Tibial artery (tissue), 4 donors: ENCODE data around the gene ULK4.
A peak's percentile ranks its signal among the peaks of the same experiment; 100 is the strongest.

Source experiments
- DNase-seq, 2 donors: peaks; one replicate each; pipeline ENCODE4 v3.0.0-alpha.2; 2019
- H3K27ac ChIP-seq, 2 donors: fragments of 200-600 bp; sonication (generic) in 1 of 2; 1 replicate in 1 of 2; 2 replicates in 1 of 2; pipeline ENCODE4 v1.5.1; 2018 to 2019; ENCODE audit warnings: mild to moderate bottlenecking in 1 of 2
- H3K27me3 ChIP-seq, 2 donors: fragments of 200-600 bp; sonication (generic) in 1 of 2; one replicate each; pipeline versions ENCODE4 v1.5.1 to v1.6.0; 2016 to 2019
- H3K36me3 ChIP-seq, 3 donors: fragments of 200-600 bp; sonication (generic) in 2 of 3; one replicate each; pipeline ENCODE4 v1.5.1; 2016 to 2019; ENCODE audit warnings: mild to moderate bottlenecking in 2 of 3
- H3K4me1 ChIP-seq, 4 donors: fragments of 200-600 bp; sonication (generic) in 2 of 4; 1 replicate in 3 of 4; 2 replicates in 1 of 4; pipeline ENCODE4 v1.5.1; 2016 to 2019
- H3K4me3 ChIP-seq, 2 donors: fragments of 200-600 bp; sonication (generic) in 1 of 2; 1 replicate in 1 of 2; 2 replicates in 1 of 2; pipeline ENCODE4 v1.5.1; 2018 to 2019; ENCODE audit warnings: mild to moderate bottlenecking in 2 of 2
- H3K9me3 ChIP-seq, 3 donors: fragments of 200-600 bp; sonication (generic) in 1 of 3; one replicate each; pipeline ENCODE4 v1.5.1; 2016 to 2019
- intact Hi-C: fragments of 100-400 bp; cut with DNase I; formaldehyde crosslinking; loops from one replicate; pipeline ENCODE4 v1.15.0; 2023; ENCODE audit warnings: low total_unique reads
- TF ChIP-seq, protein P1 (sequence below), 2 experiments: fragments of 200-600 bp in 1 of 2; fragments of 450-650 bp in 1 of 2; IDR thresholded peaks; one replicate each; pipeline ENCODE4 v1.5.1; 2017 to 2019; ENCODE audit warnings: antibody characterized with exemption in 2 of 2, mild to moderate bottlenecking in 1 of 2, moderate library complexity in 1 of 2

The ULK4 gene

DNA sequence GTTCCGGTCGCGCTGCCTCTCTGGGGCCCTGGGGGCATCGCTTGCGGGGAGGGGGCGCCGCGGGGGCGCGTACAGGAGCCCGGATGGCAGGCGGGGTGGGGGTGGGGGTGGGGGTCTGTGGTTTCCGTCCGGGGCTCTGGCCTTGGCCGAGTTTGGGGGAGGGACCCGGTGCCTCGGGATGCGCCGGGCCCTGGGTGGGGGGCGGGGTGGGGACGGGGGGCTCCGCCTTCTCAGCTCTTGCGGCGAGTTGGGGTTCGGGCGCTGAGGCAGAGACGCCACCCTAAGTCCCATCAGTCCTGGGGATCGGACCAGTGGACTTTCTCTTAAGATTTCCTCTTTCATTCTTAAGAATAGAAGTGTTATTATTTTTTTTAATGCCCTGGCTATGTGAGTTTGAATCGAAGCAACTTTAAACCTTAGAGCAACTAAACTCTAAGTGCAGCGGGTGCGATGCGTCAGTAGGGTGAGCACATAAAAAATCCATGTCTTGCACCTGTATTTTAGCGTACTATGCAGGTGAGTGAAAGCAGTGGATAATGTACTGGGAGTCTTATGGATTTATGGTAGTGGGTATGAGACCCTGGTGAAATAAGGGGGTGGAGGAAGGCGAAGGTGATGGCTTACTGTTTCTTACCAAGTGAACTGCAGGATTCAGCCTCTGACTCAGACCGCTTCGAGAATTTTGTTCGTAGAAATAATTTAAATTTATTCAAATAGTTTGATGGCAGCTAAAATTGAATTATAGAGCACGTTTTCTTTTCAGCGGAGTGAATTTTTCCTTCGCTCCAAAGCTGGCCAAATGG lies 761.8 kb downstream of the ULK4 start:
- no peaks in the 10 kb centered on the region for H3K9me3 ChIP-seq
- DNase-seq, result peak; percentile 22 to 72
- TF ChIP-seq, protein P1, sequence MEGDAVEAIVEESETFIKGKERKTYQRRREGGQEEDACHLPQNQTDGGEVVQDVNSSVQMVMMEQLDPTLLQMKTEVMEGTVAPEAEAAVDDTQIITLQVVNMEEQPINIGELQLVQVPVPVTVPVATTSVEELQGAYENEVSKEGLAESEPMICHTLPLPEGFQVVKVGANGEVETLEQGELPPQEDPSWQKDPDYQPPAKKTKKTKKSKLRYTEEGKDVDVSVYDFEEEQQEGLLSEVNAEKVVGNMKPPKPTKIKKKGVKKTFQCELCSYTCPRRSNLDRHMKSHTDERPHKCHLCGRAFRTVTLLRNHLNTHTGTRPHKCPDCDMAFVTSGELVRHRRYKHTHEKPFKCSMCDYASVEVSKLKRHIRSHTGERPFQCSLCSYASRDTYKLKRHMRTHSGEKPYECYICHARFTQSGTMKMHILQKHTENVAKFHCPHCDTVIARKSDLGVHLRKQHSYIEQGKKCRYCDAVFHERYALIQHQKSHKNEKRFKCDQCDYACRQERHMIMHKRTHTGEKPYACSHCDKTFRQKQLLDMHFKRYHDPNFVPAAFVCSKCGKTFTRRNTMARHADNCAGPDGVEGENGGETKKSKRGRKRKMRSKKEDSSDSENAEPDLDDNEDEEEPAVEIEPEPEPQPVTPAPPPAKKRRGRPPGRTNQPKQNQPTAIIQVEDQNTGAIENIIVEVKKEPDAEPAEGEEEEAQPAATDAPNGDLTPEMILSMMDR (IDR thresholded peaks at IDR 0.05), result no peak
- H3K4me3 ChIP-seq, result peak overlapping the region; percentile 80 to 92
- peaks cover 0 to 40% (median 21%) of the 10 kb centered on the region in 4 donors for H3K4me1 ChIP-seq
- intact Hi-C loops, result loop anchor here (5.0 to 10.0 kb wide), 2 partner anchors 198 to 615 kb away; no protein-coding TSS in a partner anchor
- peak overlapping the region; percentile 96 to 99 for H3K27ac ChIP-seq
- no peaks in the 10 kb centered on the region for H3K36me3 ChIP-seq
- no peaks in the 10 kb centered on the region for H3K27me3 ChIP-seq

DNA sequence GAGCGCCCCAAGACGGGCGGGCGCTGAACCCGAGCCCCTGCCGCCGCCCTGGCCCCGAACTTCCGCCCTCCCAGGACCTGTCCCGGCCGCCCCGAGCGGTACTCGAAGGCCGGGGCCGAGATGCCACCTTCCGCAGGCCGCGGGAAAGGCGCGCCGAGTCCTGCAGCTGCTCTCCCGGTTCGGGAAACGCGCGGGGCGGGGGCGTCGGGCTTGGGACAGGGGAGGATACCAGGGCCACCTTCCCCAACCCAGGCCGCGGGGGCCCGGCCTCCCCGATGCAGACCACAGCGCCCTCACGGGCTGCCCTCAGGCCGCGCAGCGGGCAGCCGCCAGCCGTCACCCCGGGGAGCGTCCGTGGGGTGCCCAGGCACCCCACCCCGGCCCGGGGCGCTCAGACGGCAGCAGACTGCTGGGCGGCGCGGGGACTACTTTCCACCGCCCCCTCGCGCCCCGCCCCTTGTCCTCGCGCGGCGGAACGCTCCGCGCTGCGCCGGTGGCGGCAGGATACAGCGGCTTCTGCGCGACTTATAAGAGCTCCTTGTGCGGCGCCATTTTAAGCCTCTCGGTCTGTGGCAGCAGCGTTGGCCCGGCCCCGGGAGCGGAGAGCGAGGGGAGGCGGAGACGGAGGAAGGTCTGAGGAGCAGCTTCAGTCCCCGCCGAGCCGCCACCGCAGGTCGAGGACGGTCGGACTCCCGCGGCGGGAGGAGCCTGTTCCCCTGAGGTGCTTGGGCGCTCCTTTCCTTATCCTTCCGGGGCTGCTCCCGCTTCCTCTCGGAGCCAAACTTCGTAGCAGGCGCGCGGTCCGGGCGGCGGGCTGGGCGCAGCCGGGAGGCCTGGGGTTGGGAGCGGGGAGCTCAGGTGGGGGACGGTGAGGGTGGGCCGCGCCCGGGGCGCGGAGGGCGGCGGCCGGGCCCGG lies 762.7 kb downstream of the ULK4 start, which contains the start of gene CTNNB1:
Gene CTNNB1, plus strand, starts transcription at position 556 of the 916 bp plus-strand sequence. CDS start 24,564 bp downstream, outside the sequence.
- H3K27ac ChIP-seq, result peak within 1 kb of the TSS; percentile 96 to 99
- no peaks in the 10 kb centered on the region for H3K9me3 ChIP-seq
- H3K4me3 ChIP-seq, result peak within 1 kb of the TSS; percentile 80 to 92
- DNase-seq, result peak; percentile 90 to 96
- peaks cover 0 to 31% (median 14%) of the 10 kb centered on the region in 4 donors for H3K4me1 ChIP-seq
- intact Hi-C loops, result loop anchor here (5.0 kb wide), 1 partner anchor 197 kb away; no protein-coding TSS in a partner anchor
- TF ChIP-seq, protein P1 (IDR thresholded peaks at IDR 0.05), result peak in 1 of 2 experiments; percentile 19
- no peaks in the 10 kb centered on the region for H3K36me3 ChIP-seq
- H3K27me3 ChIP-seq, result no peaks in the 10 kb centered on the region

DNA sequence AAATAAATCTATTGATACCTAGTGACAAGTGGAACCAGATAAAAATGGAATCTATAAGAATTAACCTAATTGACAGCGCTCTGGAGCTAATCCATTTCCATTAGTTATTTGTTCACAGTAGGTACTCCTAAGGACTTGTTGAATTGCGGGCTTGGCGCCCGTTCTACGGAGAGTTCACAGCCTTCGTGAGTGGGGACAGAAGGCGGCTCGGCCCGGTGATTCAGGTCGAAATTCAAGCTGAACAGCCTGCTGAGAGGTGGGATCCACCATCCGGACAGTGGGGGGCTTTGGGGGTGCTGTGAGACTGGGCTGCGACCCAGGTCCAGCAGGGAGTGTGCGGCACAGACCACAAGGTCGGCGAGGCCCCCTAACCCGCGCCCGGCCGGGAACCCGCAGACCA lies 763.4 kb downstream of the ULK4 start:
- Histone ChIP-seq H3K9me3 (no peaks in the 10 kb centered on the region), H3K4me3 (peak overlapping the region; percentile 80 to 92), H3K27ac (peak overlapping the region; percentile 96 to 99), H3K27me3 (no peaks in the 10 kb centered on the region), H3K4me1 (peaks cover 0 to 24% (median 11%) of the 10 kb centered on the region in 4 donors), H3K36me3 (no peaks in the 10 kb centered on the region)
- intact Hi-C loops, result loop anchor here (5.0 kb wide), 1 partner anchor 196 kb away; no protein-coding TSS in a partner anchor
- DNase-seq, result peak; percentile 36 to 74
- TF ChIP-seq, protein P1 (IDR thresholded peaks at IDR 0.05), result no peak

DNA sequence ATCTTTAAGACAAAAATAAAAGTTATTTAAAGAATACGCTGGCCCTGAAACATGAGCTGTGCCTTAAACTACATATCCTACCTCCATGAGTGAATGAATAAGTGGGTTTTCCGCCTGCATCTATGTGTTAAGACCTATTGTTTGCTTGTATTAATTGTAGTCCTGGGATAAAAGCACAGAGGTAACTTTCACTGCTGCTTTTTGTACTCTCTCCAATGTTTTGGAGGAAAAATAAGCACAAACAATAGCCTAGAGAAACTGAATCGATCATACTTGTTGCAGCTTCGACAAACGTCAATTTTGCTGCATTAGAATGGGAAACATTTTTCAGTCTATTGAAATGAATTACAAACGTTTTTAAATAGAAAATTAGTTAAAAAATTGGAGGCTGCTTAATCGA lies 763.9 kb downstream of the ULK4 start:
- DNase-seq, result no peak
- H3K4me1 ChIP-seq, result peaks cover 0 to 19% (median 8%) of the 10 kb centered on the region in 4 donors
- intact Hi-C loops, result loop anchor here (5.0 kb wide), 1 partner anchor 196 kb away; no protein-coding TSS in a partner anchor
- no peaks in the 10 kb centered on the region for H3K36me3 ChIP-seq
- H3K4me3 ChIP-seq, result no peak overlapping the region
- H3K9me3 ChIP-seq, result no peaks in the 10 kb centered on the region
- H3K27me3 ChIP-seq, result no peaks in the 10 kb centered on the region
- H3K27ac ChIP-seq, result no peak overlapping the region
- TF ChIP-seq, protein P1 (IDR thresholded peaks at IDR 0.05), result no peak
